HG03097 (cell line): ENCODE results near the gene KCTD16.

Experiments used
- ATAC-seq: cut with Tn5 transposase; IDR thresholded peaks from one replicate; pipeline ENCODE4 v1.9.1; 2021; ENCODE audit not compliant: unreplicated experiment, low FRiP score

KCTD16 gene

DNA sequence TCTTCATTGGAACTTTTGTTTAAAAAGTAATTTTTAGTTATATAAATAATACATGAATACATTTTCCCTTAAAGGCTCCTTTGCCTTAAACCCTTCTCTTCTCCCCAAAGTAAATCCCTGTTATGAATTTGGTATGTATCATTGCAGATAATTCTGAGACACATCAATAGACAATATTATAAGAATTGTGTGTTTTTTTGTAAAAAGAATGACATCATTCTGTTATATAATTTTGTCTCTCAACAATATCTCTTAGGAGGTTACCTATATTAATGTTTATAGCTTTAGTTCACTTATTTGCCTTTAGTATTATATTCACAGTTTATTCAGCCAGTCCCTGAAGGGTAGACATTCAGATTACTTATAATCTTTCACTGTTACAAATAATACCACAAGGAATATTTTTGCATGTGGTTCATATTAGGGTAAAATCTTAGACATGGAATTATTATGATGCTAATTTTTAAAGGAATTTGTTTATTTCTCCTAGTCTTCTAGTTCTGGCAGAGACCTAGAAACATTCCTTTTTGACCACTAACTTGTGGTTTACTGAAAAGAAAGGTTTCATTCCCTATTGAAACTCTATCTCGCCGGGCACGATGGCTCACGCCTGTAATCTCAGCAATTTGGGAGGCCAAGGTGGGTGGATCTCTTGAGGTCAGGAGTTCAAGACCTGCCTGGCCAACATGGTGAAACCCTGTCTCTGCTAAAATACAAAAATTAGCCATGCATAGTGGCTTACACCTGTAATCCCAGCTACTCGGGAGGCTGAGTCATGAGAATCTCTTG, 105.6 kb downstream of the KCTD16 start:
- no peak for ATAC-seq

DNA sequence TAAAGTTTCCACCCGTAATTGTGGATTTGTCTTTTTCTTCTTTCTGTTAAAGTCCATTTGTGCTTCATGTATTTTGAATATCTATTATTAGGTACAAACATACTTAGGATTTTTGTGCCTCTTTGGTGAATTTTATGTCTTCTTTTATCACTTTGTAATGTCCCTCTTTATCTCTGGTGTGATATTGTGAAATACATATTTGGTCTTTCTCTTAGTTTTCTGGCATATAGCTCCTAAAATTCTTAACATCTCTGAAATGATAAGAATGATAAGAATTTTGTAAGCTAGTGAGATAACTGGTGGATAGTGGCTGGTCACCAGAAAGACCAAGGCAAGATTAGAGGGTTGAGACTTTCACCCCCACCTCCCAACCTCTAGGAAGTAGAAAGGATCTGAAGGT, 111.1 kb downstream of the KCTD16 start:
- ATAC-seq: no peak

DNA sequence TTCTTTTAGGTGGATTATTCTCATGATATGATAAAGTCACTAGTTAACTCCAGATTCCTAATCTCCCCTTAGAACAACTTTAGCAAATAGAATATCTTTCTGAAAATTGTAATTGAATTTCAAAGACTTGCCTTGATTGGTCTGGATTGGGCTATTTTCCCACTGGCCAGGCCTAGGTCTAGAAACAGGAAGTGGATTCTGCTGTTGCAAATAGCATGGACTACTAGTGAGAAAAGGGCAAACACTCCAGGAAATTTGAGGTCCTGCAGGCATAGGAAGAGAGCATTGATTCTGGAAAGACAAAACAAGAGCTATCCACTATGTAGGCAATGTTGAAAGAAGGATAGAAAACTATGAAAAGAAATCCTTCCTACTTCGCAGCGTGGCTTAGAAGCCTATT, 113.4 kb downstream of the KCTD16 start:
- no peak for ATAC-seq

DNA sequence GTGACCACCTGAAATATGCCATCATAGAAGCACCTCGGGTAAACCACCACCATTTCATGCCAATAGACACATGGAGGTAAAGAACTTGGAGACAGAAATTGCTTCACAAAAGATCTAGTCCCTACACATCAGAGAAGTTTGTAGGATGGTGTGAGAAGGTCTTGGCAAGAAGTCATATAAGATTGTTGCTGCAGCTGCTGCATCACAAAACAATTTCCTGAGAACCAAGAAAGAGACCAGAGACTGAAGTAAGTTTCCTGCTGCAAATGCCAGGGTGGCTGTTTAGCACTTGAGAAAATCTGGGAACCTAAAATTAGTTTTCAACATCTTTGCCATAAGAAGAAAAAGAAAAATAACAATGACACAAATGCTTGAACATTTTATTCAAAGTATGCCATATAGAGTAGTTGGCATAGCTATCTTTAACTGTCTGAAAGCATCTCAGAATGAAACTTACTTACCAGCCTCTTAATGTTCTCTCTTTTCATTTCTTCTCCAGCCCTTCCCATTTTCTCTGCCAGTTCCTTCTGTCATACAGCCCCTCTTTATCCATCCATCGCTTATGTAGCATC, 114.3 kb downstream of the KCTD16 start:
- ATAC-seq: no peak

DNA sequence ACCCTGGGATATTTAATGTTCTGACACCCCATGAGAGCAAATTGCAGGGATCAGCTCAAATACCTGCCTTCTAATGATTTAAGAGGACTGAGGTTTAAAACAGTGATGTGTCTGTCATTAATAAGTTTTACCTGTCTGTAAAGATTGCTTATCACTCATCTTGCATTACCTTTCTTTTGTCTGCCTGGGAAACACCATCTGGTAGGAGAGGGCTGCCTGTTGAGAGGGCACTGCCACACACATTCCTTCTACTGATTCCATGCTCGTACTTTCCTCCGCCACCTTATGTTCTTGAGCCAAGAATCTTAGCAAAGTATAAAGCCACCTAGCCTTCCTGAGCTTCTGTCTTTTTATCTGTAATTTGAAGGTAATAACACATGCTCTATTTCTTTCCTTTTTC, 118.6 kb downstream of the KCTD16 start:
- no peak for ATAC-seq

DNA sequence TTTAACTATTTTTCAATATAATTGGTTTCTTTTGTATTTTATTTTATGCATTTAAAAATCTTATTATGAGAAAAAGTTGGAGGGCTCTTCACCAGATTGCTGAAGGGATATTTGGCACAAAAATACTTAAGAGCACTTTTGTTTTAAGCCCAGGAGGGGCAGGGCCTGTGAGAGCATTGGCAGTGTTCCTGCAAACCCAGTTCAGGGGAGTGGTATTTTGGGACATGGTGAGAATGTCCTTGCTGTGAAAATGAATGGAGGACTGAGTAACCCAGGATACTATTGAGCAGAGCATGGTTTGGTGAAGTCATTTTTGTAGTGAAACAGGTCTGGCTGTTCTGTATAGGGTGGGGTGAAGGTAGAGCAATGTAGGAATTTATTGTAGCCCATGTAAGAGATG, 121.4 kb downstream of the KCTD16 start:
- no peak for ATAC-seq

DNA sequence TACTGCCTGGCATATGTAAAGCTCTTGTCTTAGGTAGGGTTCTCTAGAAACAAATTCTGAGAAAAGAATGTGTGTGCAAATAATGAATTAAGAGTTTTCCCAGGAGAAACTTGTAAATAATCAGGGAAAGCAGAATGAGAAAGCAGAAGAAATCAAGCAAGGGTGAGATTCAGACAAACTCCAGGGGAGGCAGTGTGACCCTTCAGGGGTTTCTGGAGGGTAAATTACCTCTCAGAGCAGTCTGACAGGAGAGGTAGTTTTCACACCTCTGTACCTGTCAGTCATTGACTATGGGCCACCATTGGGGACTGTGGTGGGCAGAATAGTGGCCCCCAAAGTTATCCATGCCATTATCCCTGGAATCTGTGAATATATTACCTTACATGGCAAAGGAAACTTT, 124.6 kb downstream of the KCTD16 start:
- ATAC-seq: no peak

DNA sequence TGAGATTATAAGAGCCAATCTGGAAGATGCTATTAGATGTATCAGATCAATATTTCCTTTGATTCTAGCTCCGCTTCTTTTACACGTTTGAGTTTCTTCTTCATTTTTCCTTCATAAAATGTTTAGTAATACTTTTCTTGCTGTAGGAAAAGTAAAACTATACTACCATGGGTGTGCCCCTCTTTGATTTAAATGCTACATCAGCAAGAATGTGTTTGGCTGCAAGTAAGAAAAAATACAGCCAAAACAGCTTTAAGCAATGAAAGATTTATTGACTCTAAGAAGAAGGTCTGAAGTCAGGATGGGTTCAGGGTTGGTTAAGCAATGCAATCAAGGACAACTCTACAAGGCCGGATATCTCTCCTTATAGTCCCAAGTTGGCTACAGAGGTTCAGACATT, 126.4 kb downstream of the KCTD16 start:
- no peak for ATAC-seq

DNA sequence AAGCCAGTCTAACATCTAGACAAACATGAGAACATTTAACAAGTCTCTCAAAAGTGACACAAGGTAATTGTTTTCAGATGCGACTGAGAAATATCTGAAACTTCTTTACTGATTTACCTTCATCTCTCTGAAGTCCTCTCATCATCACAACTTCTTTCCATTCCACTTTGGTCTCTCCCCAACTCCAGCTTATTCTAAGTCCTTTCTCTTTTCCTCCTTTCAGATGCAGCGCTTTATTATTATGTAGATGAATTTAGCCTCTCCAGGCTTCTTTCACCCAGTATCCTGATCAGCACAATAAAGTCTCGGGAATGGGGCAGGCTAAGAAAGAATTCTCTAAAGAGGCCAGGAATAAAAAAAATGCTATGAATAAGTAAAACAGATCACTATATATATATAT, 128.0 kb downstream of the KCTD16 start:
- no peak for ATAC-seq

DNA sequence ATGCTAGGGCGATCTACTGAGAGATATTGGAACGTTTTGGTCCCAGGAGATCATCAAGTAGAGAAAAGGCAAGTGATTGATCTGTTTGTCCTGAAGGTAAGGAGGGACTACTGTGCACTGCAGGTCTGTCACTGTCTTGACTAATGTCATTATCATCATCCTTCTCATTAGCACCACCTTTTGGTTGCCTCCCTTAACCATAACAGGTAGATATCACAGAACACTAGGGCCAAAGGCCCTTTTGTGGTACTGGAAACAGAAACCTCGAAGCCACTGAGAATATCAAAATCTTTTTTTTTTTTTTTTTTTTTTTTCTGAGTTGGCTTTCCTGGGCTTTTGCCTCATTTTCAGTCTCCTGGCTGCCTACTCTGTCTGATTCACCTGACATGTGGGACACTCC, 134.0 kb downstream of the KCTD16 start:
- ATAC-seq: no peak

DNA sequence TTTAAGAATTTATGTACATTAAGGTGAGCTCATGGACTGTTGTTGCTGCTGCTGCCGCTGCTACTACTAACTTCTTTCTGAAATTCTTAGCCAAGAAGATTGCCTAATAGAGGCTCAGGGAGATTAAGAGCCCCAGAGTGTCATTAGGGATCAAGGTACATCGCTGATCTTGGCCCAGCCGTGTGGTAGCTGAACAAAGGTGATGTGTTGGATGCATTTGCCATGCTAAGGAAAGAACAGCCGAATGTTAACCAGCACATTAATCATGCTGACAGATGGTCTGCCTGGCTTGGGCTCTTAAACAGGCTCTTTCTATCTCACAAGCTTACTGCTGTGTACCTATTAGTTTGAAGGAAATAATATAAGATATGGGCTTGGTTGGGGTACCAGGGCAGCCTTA, 137.1 kb downstream of the KCTD16 start:
- no peak for ATAC-seq

DNA sequence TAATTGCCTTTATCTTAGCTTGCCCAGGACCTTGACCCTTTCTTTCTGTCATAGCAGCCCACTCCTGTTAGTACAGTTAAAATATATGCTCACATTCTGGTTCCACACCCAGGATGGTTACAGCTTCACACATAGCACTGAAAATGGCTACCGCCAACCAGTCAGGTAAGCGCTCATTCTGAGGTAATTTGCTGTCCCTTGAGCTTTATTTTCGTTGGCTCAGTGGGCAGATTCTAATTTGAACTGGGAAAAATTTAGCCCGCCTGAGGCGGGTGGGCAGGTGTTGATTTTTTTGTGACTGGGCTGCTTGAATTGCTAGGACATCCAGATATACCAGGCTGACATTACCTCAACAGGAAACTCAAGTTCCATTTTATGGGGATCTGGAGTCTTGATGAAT, 137.5 kb downstream of the KCTD16 start:
- no peak for ATAC-seq

DNA sequence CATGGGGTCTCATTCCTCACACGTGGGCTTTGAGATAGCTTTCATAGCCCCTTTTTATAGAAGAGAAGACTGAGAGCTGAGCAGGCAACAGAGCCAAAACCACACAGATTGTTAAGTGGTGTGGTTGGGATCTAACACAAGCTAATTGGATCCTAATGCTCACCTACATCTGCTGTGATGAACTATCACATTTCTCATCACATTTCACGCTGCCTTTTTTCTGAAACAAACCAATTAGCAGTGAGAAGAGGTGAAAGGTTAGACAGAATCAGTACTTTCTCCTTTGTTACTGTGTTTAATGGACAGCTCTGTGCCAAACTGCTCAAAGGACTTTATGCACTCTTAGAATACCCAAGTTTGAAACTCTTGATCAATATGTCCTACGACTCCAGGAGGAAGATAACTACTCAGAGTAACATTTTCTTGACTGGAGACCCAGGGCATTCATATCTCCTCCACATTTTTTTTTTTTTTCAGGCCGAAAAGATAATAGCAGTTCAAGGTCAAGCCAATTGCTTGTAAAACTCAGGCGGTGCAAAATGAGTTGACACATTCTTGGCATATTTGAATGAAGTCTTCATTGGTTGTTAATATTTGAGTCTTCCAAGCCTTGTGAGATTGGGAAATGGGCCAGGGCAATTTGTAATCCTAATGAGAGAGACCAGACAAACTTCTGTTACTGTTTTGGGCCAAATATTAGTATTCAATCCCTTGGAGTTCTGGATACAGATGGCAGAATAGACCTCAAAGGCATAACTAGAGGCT, 138.4 kb downstream of the KCTD16 start:
- no peak for ATAC-seq

DNA sequence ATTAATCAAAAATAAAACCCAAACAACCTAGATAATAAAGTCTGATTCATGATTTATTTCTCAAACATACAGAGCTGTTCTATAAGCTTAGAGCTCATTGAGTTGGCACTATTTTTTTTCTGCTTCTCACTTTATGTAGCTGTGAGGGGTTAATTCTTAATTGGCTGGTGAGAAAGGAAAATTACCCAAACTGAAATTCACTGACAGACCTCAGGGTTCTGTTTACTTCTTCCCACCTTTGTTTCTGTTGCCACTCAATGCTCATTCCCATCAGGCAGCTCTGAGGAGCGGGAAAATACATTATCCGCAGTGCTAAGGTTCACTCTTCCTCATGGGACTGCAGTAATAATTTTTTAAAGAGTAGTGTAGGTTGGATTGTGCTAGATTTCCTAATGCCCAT, 139.9 kb downstream of the KCTD16 start:
- ATAC-seq: no peak

DNA sequence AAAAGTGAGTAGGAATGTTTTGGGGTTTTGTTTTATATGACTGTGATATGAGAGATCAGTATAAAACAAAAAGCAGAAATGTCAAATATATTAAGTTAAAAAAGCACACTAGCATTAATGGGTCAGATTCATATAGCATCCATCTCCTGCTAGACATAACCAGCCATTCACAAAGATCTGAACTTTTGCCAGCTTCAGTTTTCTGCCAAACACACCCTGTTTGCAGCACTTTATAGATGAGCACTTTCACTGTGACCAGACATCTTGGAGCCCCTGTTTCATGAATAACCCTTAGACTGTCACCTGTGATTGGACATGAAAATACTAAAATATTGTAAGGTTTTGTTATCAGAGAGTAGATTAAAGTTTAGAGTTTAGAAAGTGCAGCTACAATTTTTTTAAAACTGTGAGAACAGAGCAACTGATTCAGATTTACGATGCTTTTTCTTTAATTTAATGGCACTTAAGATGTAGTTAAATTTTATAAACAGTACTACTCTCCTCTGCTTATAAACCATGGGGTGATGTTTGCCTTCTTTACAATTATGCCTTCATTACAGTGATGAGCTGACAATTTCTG, 142.6 kb downstream of the KCTD16 start:
- ATAC-seq: no peak

DNA sequence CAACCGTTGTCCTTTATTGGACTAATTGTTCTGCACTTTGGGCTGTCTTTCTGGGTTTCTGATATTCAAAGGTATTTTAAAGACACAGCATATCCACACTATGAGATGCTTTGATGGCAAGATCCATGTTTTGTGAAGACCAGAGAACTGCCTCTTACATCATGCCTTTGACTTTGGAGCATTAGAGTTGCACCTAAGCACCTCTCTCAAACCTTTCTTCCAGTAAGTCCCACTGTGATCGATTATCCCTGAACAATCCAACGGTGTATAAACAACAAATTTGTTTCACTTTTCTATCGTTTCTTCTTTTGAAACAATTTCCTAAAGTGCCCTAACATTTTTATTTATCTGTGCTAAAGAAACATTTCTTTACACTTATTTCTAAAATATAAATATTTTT, 144.4 kb downstream of the KCTD16 start:
- ATAC-seq: no peak

DNA sequence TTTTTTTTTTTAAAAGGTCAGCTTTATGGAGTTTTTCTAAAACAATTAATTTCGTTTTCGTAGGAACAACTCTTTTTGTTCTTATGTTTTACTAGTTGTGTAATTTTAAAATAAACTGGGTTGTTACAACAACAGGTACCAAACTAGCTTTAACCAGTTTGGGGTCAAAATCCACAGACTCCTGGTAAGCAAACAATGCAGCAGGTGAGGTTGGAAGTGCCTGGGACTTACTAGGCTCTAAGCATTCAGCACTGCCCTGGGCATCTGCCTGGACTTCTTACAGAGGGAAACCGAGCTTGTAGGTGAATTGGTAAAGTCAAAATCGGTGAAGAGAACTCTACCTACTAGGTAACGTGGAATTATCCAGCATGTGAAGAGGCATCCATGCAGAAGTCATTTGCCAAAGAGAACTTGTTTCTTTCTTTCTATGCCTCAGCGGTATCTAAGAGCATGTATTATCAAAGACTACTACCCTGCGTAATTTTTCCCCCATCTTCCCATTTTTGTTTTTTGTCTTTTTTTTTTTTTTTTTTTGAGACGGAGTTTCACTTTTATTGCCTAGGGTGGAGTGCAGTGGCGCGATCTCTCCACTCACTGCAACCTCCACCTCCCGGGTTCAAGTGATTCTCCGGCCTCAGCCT, 145.4 kb downstream of the KCTD16 start:
- ATAC-seq: no peak

DNA sequence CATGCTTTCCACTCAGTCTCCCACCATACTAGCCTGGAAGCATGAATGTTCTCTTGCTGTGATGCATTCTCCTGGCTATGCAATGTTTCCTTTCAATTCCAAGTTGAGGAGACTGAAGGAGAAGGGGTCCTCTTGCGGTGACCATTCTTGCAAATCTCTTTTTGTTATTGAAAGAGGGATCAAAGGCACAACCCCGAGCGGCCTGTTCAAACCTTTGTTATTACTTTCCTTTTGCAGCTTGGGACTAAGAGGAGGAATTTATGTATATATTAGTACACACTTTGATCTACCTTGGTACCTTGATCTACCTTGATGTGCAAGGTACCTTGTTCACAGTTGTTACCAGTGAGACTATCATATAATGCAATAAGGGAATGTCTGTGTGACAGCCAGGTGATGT, 147.3 kb downstream of the KCTD16 start:
- ATAC-seq: no peak

DNA sequence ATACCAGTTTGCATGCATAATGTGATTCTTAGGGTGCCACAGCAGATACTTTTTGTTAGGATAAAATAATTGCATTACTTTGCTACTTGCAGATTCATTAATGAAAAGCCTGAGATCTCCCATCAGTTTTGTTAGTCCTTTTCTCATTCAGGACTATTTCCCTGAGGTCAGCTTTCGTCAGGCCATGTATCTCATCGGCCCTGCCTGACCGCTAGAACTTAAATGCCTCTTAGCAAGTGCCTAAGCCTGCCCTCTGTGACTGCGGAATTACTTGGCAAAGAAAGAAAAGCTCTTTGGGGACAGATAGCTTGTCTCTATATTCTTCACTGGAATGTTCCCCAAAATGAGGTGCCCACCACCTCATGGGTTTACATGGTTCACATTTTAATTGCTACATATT, 147.8 kb downstream of the KCTD16 start:
- ATAC-seq: no peak

DNA sequence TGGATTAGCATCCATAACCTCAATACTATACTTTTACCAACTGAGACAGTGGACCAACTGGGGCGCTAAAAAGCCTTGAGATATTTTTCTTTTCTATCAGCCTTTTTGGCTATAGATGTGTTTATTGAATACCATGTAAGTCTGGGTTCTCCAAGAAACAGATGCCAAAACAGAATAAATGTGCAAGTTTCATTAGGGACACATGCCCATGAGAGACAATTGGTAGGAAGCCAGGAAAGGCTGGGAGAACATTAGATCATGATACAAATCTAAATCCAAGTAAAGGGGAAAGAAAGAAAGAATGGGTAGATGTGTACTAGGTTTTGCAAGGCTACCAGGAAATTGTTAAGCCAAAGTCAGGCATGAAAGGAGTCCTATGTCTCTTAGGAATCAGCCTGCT, 152.5 kb downstream of the KCTD16 start:
- ATAC-seq: no peak

DNA sequence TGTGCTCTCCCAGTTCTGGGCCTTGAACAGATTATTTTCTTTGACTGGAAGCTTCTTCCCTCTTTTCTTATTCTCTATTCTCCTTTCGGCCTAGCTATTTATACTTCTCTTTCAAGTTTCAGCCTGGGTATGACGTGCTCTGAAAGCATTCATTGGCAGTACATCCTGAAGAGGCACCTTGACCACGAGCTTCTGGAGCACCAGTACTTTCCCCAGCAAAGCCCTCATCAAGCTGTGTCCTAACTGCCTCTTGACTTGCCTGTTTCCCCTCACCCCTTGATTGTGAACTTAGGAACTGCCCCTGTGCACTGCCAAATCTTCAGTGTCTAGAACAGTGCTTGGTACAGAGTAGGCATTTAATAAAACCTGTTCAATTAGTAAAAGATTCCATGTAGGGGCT, 154.9 kb downstream of the KCTD16 start:
- ATAC-seq: no peak
